Breast epithelium (tissue), 4 donors: Measurements from ENCODE around the gene MAN2A1. TPM values are rescaled to one million over a fixed set of nuclear protein-coding genes. Genes with fewer than 3 reads are reported as not detected.

Experiments used
- DNase-seq, 2 donors: peaks; one replicate each; pipeline ENCODE4 v3.0.0-alpha.2; 2019; ENCODE audit warnings: low spot score in 2 of 2
- H3K27ac ChIP-seq, 2 donors: fragments of 200-600 bp; sonication (generic) in 1 of 2; one replicate each; pipeline ENCODE4 v1.5.1; 2016 to 2019; ENCODE audit warnings: mild to moderate bottlenecking in 1 of 2
- H3K27me3 ChIP-seq, 2 donors: fragments of 200-600 bp; sonication (generic) in 1 of 2; one replicate each; pipeline versions ENCODE4 v1.5.1 to v1.6.0; 2017 to 2019; ENCODE audit warnings: control low read depth in 1 of 2, mild to moderate bottlenecking in 1 of 2
- H3K36me3 ChIP-seq: fragments of 200-600 bp; one replicate; pipeline ENCODE4 v1.5.1; 2019
- H3K4me1 ChIP-seq, 2 donors: fragments of 200-600 bp; sonication (generic); one replicate each; pipeline ENCODE4 v1.5.1; 2016 to 2019; ENCODE audit warnings: control low read depth in 1 of 2
- H3K4me3 ChIP-seq, 3 donors: fragments of 200-600 bp; sonication (generic); 1 replicate in 2 of 3; 2 replicates in 1 of 3; pipeline ENCODE4 v1.5.1; 2016 to 2019; ENCODE audit warnings: mild to moderate bottlenecking in 3 of 3, moderate library complexity in 2 of 3
- H3K9me3 ChIP-seq, 2 donors: fragments of 200-600 bp; sonication (generic) in 1 of 2; one replicate each; pipeline ENCODE4 v1.5.1; 2016 to 2019; ENCODE audit warnings: control low read depth in 1 of 2
- CTCF ChIP-seq, 3 donors: fragments of 450-650 bp; IDR thresholded peaks; one replicate each; pipeline ENCODE4 v1.5.1; 2016 to 2017; ENCODE audit warnings: antibody characterized with exemption in 3 of 3, mild to moderate bottlenecking in 3 of 3, moderate library complexity in 3 of 3
- POLR2A ChIP-seq: fragments of 450-650 bp; IDR thresholded peaks from one replicate; pipeline ENCODE4 v1.6.1; 2016; ENCODE audit warnings: antibody characterized with exemption, mild to moderate bottlenecking, moderate library complexity
- POLR2AphosphoS5 ChIP-seq, 3 donors: sonication (generic); formaldehyde crosslinking; IDR thresholded peaks; one replicate each; pipeline ENCODE4 v1.6.1; 2017; ENCODE audit warnings: antibody characterized with exemption in 3 of 3
- intact Hi-C: fragments of 100-400 bp; cut with DNase I; formaldehyde crosslinking; loops from one replicate; pipeline ENCODE4 v1.15.1; 2023; ENCODE audit warnings: low total_unique reads
- total RNA-seq, 3 donors: library from RNA; depleted of rRNA; stranded (reverse); fragments of >200 nt; gene quantifications; one replicate each; pipeline ENCODE4 v1.1.0, GENCODE V29; 2016

The MAN2A1 gene
- total RNA-seq, 3 donors from 2014 or later: 57.9 to 68.6 (median 63.3) TPM

GRCh38 chr5:109649318-109649717 is 40.4 kb upstream of the MAN2A1 start:
- Histone ChIP-seq H3K4me1 (no peaks in the 10 kb centered on the region), H3K27me3 (no peaks in the 10 kb centered on the region), H3K27ac (no peak overlapping the region), H3K4me3 (no peak overlapping the region), H3K36me3 (no peaks in the 10 kb centered on the region), H3K9me3 (no peaks in the 10 kb centered on the region)
- intact Hi-C loops: no loop called here
- DNase-seq: no peak
- no peak for TF ChIP-seq CTCF (IDR thresholded peaks at IDR 0.05)
- TF ChIP-seq POLR2AphosphoS5 (IDR thresholded peaks at IDR 0.05): no peak
- no peak for TF ChIP-seq POLR2A

GRCh38 chr5:109650493-109650892 is 39.2 kb upstream of the MAN2A1 start:
- Histone ChIP-seq H3K4me3 (no peak overlapping the region), H3K27ac (no peak overlapping the region), H3K27me3 (no peaks in the 10 kb centered on the region), H3K36me3 (no peaks in the 10 kb centered on the region), H3K9me3 (no peaks in the 10 kb centered on the region), H3K4me1 (no peaks in the 10 kb centered on the region)
- intact Hi-C loops: no loop called here
- DNase-seq: no peak
- no peak for TF ChIP-seq POLR2AphosphoS5 (IDR thresholded peaks at IDR 0.05)
- TF ChIP-seq CTCF (IDR thresholded peaks at IDR 0.05): no peak
- no peak for TF ChIP-seq POLR2A

- Histone ChIP-seq H3K27me3 (no peaks in the 10 kb centered on the region), H3K27ac (no peak overlapping the region), H3K4me1 (no peaks in the 10 kb centered on the region), H3K36me3 (no peaks in the 10 kb centered on the region), H3K4me3 (no peak overlapping the region), H3K9me3 (no peaks in the 10 kb centered on the region)
- no peak for DNase-seq
- TF ChIP-seq CTCF (IDR thresholded peaks at IDR 0.05) (no peak), POLR2A (no peak), POLR2AphosphoS5 (IDR thresholded peaks at IDR 0.05) (no peak)
- intact Hi-C loops: no loop called here
Observed at GRCh38 chr5:109652096-109652495, 37.6 kb upstream of the MAN2A1 start.

GRCh38 chr5:109653042-109653441 is 36.7 kb upstream of the MAN2A1 start:
- Histone ChIP-seq H3K27me3 (no peaks in the 10 kb centered on the region), H3K36me3 (no peaks in the 10 kb centered on the region), H3K4me3 (no peak overlapping the region), H3K4me1 (no peaks in the 10 kb centered on the region), H3K27ac (no peak overlapping the region), H3K9me3 (no peaks in the 10 kb centered on the region)
- intact Hi-C loops: no loop called here
- no peak for DNase-seq
- no peak for TF ChIP-seq POLR2AphosphoS5 (IDR thresholded peaks at IDR 0.05)
- TF ChIP-seq POLR2A: no peak
- no peak for TF ChIP-seq CTCF (IDR thresholded peaks at IDR 0.05)

- no peaks in the 10 kb centered on the region for H3K36me3 ChIP-seq
- H3K27ac ChIP-seq: no peak overlapping the region
- TF ChIP-seq CTCF (IDR thresholded peaks at IDR 0.05): no peak
- no peak for TF ChIP-seq POLR2A
- no peak for TF ChIP-seq POLR2AphosphoS5 (IDR thresholded peaks at IDR 0.05)
- H3K9me3 ChIP-seq: no peaks in the 10 kb centered on the region
- no peaks in the 10 kb centered on the region for H3K27me3 ChIP-seq
- no peaks in the 10 kb centered on the region for H3K4me1 ChIP-seq
- H3K4me3 ChIP-seq: no peak overlapping the region
- intact Hi-C loops: no loop called here
- no peak for DNase-seq
Observed at GRCh38 chr5:109653561-109654239, 36.0 kb upstream of the MAN2A1 start.
